ENCODE results near the gene NLRP14.

GRCh38 chr11:7050191-7050590 lies 29.9 kb downstream of the NLRP14 start:
- no peak for TF ChIP-seq EZH2phosphoT487 (IDR thresholded peaks at IDR 0.05; ENCODE audit: insufficient read depth, low read depth)
- TF ChIP-seq EZH2 (IDR thresholded peaks at IDR 0.05; ENCODE audit: insufficient read depth, poor library complexity, severe bottlenecking): no peak
